ENCODE results near the gene TRHDE.

Gene TRHDE, protein sequence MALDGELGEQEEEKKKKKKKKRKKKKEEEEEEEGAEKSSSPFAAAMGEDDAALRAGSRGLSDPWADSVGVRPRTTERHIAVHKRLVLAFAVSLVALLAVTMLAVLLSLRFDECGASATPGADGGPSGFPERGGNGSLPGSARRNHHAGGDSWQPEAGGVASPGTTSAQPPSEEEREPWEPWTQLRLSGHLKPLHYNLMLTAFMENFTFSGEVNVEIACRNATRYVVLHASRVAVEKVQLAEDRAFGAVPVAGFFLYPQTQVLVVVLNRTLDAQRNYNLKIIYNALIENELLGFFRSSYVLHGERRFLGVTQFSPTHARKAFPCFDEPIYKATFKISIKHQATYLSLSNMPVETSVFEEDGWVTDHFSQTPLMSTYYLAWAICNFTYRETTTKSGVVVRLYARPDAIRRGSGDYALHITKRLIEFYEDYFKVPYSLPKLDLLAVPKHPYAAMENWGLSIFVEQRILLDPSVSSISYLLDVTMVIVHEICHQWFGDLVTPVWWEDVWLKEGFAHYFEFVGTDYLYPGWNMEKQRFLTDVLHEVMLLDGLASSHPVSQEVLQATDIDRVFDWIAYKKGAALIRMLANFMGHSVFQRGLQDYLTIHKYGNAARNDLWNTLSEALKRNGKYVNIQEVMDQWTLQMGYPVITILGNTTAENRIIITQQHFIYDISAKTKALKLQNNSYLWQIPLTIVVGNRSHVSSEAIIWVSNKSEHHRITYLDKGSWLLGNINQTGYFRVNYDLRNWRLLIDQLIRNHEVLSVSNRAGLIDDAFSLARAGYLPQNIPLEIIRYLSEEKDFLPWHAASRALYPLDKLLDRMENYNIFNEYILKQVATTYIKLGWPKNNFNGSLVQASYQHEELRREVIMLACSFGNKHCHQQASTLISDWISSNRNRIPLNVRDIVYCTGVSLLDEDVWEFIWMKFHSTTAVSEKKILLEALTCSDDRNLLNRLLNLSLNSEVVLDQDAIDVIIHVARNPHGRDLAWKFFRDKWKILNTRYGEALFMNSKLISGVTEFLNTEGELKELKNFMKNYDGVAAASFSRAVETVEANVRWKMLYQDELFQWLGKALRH

DNA sequence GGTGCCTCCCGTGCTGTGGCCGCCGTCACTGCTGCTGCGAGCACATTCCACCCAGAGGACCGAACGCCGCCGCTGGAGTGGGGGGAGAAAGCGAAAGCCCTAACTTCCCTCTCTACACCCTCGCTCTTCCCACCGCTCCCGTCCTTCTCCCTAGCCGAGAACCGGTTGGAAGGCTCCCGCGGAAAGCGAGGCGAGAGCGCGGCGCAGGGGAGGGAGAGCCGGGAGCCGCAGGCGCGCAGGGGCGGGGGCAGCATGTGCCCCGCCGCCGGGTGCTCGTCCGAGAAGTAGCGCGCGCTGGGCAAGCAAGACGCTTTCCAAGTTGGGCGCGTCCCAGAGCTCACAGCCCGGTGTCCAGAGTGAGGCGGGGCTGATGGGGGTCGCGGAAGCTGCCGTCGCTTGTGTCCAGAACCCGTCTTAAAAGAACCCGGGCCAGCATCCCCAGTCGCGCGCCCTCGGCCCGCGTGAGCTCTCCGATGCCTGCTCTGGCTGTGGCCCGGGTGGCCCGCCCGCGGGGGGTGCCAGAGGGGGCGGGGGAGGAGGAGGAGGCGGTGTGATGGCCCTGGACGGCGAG lies at the start of gene TRHDE:
TRHDE (plus strand) TSS at position 280 of the 571 bp plus-strand sequence; CDS start at position 554, 274 bp downstream.
- no peak for DNase-seq (ENCODE audit: low spot score)

DNA sequence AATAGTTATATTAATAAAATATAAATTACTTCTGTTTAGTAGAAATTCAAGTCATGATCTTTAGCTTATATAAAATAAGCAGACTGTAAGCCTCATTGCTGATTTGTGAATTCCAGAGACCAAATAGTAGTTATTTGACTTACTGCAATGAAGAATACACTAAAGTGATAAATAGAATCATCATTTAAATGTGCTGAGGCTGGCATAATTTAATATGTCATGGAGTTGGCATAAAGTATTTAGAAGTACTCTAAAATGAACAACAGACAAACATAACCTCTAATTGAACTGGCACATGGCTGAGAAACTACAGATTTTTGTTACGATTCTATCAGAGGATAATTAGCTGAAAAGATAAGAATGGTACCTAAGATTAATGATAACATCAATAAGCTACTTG lies 45.7 kb upstream of the TRHDE start:
- DNase-seq (ENCODE audit: low spot score): no peak

DNA sequence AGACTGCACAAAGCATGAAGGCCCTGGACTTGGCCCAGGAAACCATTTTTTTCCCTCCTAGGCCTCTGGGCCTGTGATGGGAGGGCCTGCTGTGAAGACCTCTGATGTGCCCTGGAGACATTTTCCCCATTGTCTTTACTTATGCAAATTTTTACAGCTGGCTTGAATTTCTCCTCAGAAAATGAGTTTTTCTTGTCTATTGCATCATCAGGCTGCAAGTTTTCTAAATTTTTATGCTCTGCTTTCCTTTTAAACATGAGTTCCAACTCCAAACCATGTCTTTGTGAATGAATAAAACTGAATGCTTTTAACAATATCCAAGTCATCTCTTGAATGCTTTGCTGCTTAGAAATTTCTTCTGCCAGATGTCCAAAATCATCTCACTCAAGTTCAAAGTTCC lies 43.7 kb upstream of the TRHDE start:
- no peak for DNase-seq (ENCODE audit: low spot score)

DNA sequence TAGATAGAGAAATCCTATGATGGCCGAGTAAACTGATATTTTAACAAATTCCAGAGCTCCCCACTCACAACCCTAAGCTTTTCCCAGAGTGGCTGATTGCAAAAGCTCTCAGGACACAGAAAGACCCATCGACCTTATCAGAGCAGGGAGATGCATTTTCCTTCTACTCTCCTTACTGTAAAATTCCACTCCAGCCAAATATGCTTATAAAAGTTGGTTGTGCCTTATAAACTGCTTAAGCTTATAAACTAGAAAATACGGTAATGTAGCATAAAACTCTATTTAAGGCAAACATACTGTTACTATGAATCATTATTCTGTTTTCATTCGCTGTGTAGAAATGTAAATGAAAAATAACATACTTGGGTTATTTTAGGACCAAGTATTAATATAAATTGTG lies 41.6 kb upstream of the TRHDE start:
- DNase-seq (ENCODE audit: low spot score): no peak

DNA sequence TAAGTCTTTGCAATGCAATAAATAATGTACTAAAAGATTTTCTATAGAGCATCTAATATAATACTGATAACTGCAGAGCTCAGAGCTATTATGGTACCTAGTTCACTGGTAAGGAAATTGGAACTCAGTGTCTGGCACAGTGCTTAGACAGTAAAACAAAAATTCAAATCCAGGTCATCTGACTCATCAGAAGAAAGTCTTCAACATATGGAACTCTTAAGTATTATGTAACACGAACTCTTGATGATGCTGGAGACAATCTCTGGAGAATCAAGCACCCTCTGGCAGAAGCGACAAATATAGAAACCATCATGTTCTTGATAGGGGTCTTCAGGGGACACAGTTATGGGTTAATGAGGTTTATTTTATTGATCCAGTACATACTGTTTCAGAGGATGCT lies 37.3 kb upstream of the TRHDE start:
- DNase-seq (ENCODE audit: low spot score): no peak

DNA sequence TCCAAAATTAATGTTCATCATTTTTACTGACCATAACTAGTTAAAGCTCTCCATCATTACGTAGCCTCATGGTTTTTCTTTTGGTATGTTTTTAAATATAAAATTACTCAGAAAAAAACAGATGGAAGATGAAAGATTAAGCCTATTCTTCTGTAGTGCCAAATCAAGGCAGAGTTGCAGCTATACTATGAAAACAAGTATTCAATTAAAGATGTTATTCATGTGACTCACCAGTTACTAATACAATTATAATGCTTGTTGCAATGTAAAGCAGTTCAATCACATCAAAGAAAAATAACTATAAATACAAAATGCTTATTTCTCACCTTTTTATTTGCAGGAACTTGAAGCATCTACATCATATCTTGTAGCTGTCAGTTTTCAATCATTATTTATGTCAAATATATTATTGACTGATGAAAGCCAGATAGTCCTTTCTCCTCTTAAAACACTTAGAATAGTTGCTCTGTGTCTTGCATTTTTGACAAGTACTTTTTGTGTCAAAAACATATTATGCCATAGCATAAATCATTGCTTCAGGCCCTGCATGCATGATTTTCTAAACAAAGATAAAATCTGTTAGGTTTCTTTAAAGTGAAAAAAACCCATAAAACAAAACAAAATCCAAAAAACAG lies 36.0 kb upstream of the TRHDE start:
- no peak for DNase-seq (ENCODE audit: low spot score)

DNA sequence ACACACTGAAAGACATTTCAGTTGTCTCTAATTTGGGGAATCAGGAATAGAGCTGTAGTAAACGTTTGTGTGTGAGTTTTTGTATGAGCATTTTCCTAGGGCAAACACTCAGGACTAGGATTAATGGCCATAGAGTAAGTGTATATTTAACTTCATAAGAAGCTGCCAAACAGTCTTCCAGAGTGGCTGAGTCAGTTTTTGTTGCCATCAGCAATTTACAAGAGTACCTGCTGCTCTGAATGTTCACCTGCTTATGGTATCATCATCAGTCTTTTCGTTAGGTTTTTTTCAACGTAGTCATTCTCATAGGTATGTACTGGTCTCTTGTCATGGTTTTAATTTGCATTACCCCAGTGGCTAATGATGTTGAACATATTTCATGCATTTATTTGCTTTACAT lies 30.6 kb upstream of the TRHDE start:
- no peak for DNase-seq (ENCODE audit: low spot score)

DNA sequence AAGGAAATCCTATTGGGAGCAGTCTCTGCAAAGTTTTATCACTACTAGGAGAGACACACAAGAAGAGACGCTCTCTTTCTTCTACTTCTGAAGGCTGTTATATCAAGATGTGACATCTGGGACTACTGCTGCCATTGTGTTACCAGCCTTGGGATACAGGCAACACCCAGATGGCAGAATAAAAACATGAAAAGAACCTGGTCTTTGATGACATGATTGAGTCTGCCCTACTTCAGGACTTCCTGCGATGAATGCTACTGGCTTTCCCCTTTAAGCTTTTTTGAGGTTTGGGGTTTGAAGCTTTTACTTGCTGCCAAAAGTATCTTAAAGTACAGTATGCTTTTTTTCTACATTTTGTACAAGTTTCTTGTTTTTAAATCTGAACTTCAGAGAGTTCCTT lies 29.2 kb upstream of the TRHDE start:
- no peak for DNase-seq (ENCODE audit: low spot score)

DNA sequence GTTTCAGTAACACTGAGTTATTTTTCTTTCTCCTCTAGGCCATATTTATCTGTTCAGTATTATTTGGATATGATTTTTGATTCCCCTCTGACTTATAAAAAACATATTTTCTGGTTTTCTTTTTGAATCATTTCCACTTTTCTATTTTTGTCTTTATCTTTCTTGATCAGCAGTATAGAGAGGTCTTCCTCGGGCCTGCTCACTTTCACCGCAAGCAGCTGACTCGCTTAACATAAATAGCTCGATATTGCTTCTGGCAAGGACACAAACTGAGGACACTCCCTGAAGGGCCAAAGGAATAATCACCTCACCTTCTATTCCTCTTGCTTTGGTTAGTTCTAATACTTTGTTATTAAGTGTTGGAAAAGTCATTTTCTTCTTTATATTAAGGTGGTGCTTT lies 25.8 kb upstream of the TRHDE start:
- DNase-seq (ENCODE audit: low spot score): no peak

DNA sequence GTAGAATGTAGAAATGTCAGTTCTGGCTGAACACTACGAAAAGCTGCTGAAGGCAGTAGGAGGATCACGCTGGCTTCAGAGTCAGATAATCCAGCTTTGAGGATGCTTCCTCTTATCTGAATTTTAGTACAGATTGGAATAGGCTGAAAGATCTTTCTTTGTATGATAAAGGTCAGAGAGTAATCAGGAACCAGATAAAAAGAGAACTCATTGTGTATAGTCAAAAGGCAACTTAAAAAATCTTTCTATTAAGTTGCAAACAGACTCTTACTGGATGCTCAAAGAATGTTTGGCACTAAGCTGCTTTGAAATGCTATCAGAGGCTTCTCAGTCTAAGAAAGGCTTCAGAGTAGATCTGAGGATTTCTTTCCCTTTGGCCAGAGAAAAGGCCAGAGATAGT lies 21.8 kb upstream of the TRHDE start:
- no peak for DNase-seq (ENCODE audit: low spot score)

DNA sequence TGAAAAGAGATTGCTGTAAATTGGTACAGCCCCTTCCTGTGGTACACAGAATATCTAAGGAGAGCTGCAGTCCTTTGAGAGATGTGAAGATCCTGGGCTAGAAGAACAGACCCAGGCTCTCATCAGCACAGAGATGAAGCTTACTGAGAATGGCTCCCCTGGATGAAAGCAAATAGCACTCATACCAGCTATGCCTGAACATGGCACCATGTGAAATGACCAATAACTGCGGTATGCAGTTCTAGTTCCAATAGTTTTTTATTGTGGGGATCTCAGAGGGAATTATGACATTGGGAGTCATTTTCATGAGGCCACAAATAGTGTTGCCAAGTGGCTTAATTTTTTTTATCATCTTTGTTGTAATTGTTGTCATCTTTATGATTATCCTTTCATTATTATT lies 15.4 kb upstream of the TRHDE start:
- DNase-seq (ENCODE audit: low spot score): no peak

DNA sequence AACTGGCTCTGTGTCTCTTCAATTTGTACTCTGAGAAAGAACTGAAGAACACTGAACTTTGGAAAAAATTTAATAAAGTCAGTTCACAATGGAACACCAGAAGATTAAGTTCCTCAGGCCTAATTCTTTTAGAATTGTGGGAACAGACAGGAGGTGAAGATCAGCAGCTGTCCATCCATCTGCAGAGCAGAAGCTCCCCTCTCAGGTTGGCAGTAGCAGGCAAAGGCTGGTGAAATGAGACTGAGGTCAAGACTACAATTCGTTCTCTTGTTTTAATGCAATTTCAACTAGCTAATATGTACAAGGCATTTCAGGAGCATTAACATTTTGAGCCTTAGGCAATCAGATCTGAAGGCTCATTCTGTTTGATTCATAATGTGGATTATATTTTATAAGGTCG lies 10.3 kb upstream of the TRHDE start:
- no peak for DNase-seq (ENCODE audit: low spot score)

DNA sequence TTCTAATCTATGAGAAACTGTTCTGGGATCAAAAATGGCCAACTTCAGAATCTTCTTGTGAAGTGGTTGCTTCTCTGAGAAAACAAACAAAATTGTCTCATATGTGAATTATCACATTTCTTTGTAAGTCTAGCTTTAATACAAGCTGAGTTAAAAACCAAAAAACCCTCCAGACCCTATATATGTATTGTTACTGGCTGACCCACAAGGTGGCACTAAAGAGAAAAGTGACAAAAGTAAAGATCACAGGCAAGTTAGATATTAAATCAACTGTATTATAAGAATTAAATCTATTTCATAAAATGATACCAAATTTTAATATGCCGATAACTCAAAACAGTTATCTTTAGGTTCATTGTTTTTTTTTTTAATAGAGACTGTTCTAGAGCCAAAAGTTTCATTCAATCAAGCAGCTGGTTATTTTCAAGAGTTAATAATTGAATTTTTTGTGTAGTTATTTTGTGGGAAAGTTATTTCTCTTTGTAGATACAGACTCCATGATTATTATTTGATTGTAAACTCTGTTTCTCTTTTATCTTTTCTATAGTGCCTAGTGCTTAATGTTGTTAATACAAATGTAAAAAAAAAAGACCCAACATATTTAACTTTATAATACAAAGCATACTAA lies 7.5 kb upstream of the TRHDE start:
- DNase-seq (ENCODE audit: low spot score): no peak

DNA sequence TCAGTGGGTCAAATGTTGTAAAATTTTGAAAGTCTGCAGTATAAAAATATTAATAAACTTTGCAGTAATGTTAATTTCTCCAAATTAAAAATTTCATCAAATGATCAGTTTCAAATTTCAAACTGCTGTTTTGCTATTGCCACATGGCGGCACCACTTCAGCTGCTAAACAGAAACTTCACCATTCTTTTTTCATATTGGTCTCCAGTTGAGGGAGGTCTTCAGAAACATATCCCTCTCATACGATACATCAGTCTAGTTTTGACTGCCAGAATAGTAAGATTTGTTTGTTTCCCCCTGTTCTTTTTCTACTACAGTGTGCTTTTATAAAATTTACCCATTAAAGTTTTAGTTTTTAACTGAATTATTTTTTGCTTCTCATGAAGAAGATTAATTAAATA lies 4.2 kb upstream of the TRHDE start:
- DNase-seq (ENCODE audit: low spot score): no peak

DNA sequence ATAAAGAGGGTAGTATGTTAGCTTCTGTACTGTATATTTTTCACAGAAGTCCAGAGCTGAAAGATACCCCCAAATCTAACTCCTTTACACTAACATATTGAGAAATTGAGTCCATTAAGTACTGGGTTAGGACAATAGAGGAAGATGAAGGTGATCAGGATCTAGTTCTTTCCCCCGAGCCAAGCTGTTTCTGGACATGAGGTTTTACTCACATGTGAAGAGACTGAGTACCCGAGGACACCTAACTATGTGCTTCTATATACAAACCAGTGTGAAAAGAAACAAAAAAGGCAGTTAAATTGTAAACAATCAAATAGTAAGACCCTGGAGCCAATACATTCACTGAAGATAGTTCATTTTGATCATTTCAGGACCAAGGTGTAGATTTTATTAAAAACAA lies 3.8 kb upstream of the TRHDE start:
- no peak for DNase-seq (ENCODE audit: low spot score)

DNA sequence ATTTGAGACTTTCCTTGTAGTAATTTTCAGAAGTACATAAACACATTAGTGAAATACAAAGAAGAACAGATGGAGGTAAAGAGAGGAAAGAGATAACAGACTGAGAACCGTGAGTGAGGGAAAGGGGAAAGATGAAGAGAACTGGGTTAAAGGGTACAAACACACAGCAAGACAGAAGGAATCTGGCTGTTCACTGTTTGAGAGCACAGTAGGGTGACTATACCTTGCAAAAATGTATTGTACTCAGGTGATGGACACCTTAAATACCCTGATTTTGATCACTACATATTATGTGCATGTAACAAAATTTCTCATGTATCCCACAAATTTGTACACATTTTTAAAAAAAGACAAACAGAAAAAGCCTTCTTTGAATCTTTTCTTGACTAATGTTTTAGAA lies 2.7 kb upstream of the TRHDE start:
- DNase-seq (ENCODE audit: low spot score): no peak

DNA sequence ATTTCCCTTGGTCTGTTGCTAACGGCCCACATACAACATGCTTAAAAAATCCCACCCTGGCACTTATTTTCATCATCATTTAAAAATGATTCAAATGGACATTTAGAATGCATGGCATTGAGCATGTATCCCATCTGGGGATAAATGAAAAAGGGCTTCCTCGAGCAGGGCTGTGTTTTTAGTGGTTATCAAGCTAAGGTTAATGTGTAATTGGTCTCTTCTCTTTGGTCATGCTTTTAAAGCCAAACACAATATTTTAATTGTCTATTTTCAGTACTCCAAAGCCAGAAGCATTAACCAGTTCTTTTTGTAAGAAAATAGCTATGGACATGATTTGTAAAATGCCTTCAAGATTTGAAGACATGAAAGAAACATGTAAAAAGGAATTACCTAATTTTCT lies 1.9 kb upstream of the TRHDE start:
- DNase-seq (ENCODE audit: low spot score): no peak

DNA sequence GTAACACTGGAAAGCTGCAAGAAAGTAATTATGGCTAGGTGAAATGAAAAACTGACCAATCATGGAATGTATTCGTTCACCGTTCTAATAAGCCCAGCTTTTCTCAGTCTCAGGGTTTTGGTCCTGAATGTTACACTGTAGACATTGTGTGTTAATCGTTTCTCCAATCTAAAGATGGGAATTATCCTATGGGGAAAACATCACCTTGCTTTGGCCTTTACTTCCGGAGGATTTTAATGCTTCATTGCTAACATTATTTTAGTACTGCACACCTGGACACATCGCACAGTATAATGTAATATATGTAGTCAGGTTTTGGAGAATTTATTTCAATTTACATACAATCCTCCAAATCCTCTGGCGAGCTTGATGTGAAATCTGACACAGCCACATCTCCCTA lies 1.2 kb upstream of the TRHDE start:
- DNase-seq (ENCODE audit: low spot score): no peak

DNA sequence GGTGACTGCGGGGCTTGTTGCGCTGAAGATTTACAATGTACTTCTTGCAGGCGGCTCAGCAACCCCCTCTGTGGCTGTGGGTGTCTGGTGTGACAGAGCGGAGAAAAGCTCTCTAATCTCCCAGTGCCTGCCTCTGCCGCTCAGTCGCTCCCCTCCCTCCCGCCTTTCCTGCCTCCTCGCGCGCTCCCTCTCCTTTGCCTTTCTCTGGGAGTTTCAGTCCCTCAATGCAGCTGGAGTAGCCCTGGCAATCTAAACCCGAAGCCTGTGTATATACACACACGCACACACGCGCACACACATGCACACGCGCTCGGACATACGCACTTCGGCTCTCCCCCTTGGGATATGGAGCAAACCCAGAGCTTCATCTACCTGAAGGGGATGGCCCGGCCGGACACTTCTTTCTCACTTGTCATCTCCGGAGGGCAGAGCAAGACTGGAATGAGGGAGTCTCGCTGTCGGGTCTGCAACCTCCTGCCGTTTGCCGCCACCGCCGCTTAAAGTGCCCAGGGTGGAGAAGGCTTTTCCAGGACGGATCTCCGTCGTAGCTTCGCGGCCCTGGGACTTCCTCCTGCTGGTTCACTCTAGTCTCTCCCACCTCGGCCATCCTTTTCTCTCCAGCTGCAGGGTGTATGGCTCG lies 599 bp upstream of the TRHDE start:
- no peak for DNase-seq (ENCODE audit: low spot score)

DNA sequence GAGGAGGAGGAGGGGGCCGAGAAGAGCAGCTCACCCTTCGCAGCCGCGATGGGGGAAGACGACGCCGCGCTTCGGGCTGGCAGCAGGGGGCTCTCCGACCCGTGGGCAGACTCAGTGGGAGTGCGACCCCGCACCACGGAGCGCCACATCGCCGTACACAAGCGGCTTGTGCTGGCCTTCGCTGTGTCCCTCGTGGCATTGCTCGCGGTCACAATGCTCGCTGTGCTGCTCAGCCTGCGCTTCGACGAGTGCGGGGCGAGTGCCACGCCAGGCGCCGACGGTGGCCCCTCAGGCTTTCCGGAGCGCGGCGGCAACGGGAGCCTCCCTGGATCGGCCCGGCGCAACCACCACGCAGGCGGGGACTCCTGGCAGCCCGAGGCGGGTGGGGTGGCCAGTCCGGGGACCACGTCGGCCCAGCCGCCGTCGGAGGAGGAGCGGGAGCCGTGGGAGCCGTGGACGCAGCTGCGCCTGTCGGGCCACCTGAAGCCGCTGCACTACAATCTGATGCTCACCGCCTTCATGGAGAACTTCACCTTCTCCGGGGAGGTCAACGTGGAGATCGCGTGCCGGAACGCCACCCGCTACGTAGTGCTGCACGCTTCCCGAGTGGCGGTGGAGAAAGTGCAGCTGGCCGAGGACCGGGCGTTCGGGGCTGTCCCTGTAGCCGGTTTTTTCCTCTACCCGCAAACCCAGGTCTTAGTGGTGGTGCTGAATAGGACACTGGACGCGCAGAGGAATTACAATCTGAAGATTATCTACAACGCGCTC lies 745 bp downstream of the TRHDE start:
- no peak for DNase-seq (ENCODE audit: low spot score)

DNA sequence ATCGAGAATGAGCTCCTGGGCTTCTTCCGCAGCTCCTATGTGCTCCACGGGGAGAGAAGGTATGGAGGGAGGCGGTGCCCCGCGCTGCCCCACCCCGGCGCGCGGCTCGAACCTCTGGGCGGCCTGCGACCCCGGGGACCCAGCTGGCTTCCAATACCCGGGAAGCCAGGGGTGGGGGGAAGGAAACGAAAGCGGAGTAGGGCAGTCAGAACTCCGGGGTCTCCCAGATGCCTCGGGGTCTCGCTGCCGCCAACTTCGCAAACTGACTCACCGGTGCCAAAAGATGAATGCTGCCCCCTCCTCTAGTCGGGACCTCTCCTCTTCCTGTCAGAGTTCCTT lies 1.3 kb downstream of the TRHDE start:
- no peak for DNase-seq (ENCODE audit: low spot score)

Measured in hematopoietic multipotent progenitor cell treated with erythropoietin and hydrocortisone succinate and interleukin-3 and kit ligand, for 15 days (in vitro differentiated cells).